ENCODE data around the gene EIF4G3. TPM values are rescaled to one million over a fixed set of nuclear protein-coding genes. Genes with fewer than 3 reads are reported as not detected.
A peak's percentile ranks its signal among the peaks of the same experiment; 100 is the strongest.
"Not testable (repeated sequence)": the region's sequence is repeated elsewhere in the genome, so short reads cannot be mapped to it uniquely, and the experiment has no call there.

Gene EIF4G3
- total RNA-seq, 2 experiments from 2014 or later = 44.6 to 48.0 TPM

DNA sequence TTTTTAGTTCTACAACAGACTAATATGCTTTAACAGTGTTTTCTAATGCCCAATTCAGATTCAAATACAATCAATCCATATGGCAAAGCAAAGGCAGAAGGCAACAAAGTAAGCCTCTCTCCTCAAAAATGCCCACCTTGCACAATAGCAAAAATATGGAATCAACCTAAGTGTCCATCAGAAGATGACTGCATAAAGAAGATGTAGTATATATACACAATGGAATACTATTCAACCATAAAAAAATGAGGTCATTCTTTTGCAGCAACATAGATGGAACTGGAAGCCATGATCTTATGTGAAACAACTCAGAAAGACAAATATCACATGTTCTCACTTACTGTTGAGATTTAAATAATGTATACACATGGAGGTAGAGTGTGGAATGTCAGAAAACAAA is 80.7 kb downstream of the EIF4G3 start:
- Mint-ChIP-seq H3K27ac (no peak overlapping the region), H3K36me3 (ENCODE audit: low read depth) (peaks cover 29% of the 10 kb centered on the region), H3K9me3 (peaks cover 8% of the 10 kb centered on the region), H3K4me3 (no peak overlapping the region), H3K27me3 (ENCODE audit: low read depth) (no peaks in the 10 kb centered on the region), H3K4me1 (ENCODE audit: low read depth) (peaks cover 10% of the 10 kb centered on the region)
- no peak for DNase-seq
- CTCF ChIA-PET = interaction anchor here (1.4 kb wide), 1 partner anchor 399 kb away, joined by 3 read pairs; no protein-coding TSS in a partner anchor
- intact Hi-C loops (cut with micrococcal nuclease) = no loop called here

DNA sequence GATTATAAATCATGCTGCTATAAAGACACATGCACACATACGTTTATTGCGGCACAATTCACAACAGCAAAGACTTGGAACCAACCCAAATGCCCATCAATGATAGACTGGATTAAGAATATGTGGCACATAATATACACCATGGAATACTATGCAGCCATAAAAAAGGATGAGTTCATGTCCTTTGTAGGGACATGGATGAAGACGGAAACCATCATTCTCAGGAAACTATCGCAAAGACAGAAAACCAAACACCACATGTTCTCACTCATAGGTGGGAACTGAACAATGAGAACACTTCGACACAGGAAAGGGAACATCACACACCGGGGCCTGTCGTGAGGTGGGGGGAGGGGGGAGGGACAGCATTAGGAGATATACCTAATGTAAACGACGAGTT is 82.4 kb downstream of the EIF4G3 start:
- intact Hi-C loops (cut with micrococcal nuclease); H3K27ac Mint-ChIP-seq; H3K4me3 Mint-ChIP-seq; H3K9me3 Mint-ChIP-seq; CTCF ChIA-PET; DNase-seq; H3K27me3 Mint-ChIP-seq (ENCODE audit: low read depth): not testable (repeated sequence)
- Mint-ChIP-seq H3K36me3 (ENCODE audit: low read depth) (peaks cover 27% of the 10 kb centered on the region), H3K4me1 (ENCODE audit: low read depth) (peaks cover 12% of the 10 kb centered on the region)

DNA sequence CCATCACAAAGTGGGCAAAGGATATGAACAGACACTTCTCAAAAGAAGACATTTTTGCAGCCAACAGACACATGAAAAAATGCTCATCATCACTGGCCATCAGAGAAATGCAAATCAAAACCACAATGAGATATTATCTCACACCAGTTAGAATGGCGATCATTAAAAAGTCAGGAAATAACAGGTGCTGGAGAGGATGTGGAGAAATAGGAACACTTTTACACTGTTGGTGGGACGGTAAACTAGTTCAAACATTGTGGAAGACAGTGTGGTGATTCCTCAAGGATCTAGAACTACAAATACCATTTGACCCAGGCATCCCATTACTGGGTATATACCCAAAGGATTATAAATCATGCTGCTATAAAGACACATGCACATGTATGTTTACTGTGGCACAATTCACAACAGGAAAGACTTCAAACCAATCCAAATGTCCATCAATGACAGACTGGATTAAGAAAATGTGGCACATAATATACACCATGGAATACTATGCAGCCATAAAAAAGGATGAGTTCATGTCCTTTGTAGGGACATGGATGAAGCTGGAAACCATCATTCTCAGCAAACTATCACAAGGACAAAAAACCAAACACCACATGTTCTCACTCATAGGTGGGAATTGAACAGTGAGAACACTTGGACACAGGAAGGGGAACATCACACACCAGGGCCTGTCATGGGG is 83.3 kb downstream of the EIF4G3 start:
- H3K27me3 Mint-ChIP-seq (ENCODE audit: low read depth); H3K9me3 Mint-ChIP-seq; CTCF ChIA-PET; H3K4me1 Mint-ChIP-seq (ENCODE audit: low read depth); DNase-seq; intact Hi-C loops (cut with micrococcal nuclease); H3K4me3 Mint-ChIP-seq; H3K27ac Mint-ChIP-seq: not testable (repeated sequence)
- H3K36me3 Mint-ChIP-seq (ENCODE audit: low read depth) = peaks cover 26% of the 10 kb centered on the region

DNA sequence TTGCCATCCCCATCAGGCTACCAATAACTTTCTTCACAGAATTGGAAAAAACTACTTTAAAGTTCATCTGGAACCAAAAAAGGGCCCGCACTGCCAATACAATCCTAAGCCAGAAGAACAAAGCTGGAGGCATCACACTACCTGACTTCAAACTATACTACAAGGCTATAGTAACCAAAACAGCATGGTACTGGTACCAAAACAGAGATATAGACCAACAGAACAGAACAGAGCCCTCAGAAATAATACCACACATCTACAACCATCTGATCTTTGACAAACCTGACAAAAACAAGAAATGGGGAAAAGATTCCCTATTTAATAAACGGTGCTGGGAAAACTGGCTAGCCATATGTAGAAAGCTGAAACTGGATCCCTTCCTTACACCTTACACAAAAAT is 84.2 kb downstream of the EIF4G3 start:
- H3K4me3 Mint-ChIP-seq; H3K27ac Mint-ChIP-seq; intact Hi-C loops (cut with micrococcal nuclease); H3K27me3 Mint-ChIP-seq (ENCODE audit: low read depth); DNase-seq; CTCF ChIA-PET; H3K4me1 Mint-ChIP-seq (ENCODE audit: low read depth); H3K9me3 Mint-ChIP-seq: not testable (repeated sequence)
- peaks cover 26% of the 10 kb centered on the region for H3K36me3 Mint-ChIP-seq (ENCODE audit: low read depth)

DNA sequence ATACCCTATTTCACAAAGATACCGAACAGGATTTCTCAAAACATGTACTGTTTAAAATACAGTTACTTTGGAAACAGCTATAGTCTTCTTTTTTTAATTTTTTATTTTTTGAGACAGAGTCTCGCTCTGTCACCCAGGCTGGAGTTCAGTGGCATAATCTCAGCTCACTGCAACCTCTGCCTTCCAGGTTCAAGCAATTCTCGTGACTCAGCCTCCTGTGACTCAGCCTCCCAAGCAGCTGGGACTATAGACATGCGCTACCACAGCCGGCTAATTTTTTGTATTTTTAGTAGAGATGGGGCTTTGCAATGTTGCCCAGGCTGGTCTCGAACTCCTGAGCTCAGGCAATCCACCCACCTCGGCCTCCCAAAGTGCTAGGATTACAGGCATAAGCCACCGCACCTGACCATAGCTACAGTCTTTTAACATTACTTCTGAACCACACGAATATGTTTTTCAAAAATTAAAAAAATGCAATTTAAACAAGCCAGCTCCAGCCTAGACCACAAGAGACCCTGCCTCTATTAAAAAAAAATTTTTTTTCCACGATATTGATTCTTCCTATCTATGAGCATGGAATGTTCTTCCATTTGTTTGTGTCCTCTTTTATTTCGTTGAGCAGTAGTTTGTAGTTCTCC is 85.5 kb downstream of the EIF4G3 start:
- peaks cover 32% of the 10 kb centered on the region for H3K36me3 Mint-ChIP-seq (ENCODE audit: low read depth)
- H3K4me3 Mint-ChIP-seq; H3K27ac Mint-ChIP-seq; H3K27me3 Mint-ChIP-seq (ENCODE audit: low read depth); intact Hi-C loops (cut with micrococcal nuclease); H3K9me3 Mint-ChIP-seq; H3K4me1 Mint-ChIP-seq (ENCODE audit: low read depth): not testable (repeated sequence)
- DNase-seq = peak; percentile 17
- CTCF ChIA-PET = interaction anchor here (0.6 kb wide), 1 partner anchor 51 kb away, joined by 4 read pairs; no protein-coding TSS in a partner anchor

DNA sequence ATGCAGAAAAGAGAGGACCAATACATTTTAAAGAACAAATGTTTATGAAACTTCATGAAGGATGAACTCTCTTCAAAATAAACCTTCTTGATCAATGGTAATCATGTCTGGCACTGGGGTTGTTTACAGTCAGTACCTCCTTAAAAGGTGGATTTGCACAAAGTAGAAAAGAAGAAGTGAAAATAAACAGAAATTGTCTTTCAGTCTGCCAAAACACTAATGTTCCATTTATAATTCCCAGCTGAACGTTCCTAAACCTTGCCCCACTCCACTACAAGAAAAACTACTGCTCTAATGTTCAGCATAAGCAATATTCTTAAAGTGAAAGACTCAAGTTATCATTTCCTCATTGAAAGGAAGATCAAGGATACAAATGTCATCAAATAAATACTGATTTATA is 86.2 kb downstream of the EIF4G3 start:
- H3K27me3 Mint-ChIP-seq (ENCODE audit: low read depth) = no peaks in the 10 kb centered on the region
- no peak overlapping the region for H3K27ac Mint-ChIP-seq
- H3K36me3 Mint-ChIP-seq (ENCODE audit: low read depth) = peaks cover 32% of the 10 kb centered on the region
- intact Hi-C loops (cut with micrococcal nuclease) = no loop called here
- H3K4me3 Mint-ChIP-seq = no peak overlapping the region
- CTCF ChIA-PET = no interaction called here
- H3K4me1 Mint-ChIP-seq (ENCODE audit: low read depth) = peaks cover 6% of the 10 kb centered on the region
- no peak for DNase-seq
- peaks cover 8% of the 10 kb centered on the region for H3K9me3 Mint-ChIP-seq

DNA sequence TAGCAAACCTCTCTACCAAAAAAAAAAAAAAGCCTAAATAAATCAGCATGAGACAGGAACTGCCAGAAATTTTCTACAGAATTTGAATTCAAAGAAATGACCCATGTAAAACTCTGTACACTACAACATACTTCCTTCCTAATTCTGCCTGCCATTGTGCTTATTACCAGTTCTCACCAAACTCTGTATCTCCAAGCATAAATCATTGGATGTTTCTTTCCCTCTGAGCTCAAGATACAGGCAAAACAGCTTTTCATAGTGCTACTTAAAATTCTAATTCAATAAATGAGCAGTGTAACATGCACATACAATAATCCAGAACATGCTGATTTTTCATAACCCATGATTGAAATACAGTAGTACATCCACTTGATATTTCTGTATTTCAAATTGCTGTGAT is 87.0 kb downstream of the EIF4G3 start:
- peaks cover 31% of the 10 kb centered on the region for H3K36me3 Mint-ChIP-seq (ENCODE audit: low read depth)
- no peaks in the 10 kb centered on the region for H3K27me3 Mint-ChIP-seq (ENCODE audit: low read depth)
- no peak overlapping the region for H3K27ac Mint-ChIP-seq
- H3K4me3 Mint-ChIP-seq = no peak overlapping the region
- intact Hi-C loops (cut with micrococcal nuclease) = no loop called here
- DNase-seq = no peak
- peaks cover 6% of the 10 kb centered on the region for H3K4me1 Mint-ChIP-seq (ENCODE audit: low read depth)
- peaks cover 8% of the 10 kb centered on the region for H3K9me3 Mint-ChIP-seq
- CTCF ChIA-PET = no interaction called here

DNA sequence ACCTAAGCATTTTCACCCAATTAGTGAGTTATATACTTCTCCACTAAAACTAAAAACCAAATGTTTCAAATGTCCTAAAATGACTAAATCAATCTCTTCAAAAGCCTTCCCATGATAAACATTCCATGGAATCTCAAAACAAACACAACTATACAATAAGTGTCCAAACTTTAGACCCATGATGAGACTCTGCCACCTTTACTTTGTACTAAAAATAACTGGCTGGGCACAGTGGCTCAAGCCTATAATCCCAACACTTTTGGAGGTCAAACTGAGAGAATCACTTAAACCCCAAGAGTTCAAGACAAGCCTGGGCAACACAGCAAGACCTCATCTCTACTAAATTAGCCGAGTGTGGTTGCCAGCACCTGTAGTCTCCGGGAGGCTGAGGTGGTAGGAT is 87.4 kb downstream of the EIF4G3 start:
- intact Hi-C loops (cut with micrococcal nuclease) = no loop called here
- no peak overlapping the region for H3K4me3 Mint-ChIP-seq
- no peaks in the 10 kb centered on the region for H3K27me3 Mint-ChIP-seq (ENCODE audit: low read depth)
- peaks cover 28% of the 10 kb centered on the region for H3K36me3 Mint-ChIP-seq (ENCODE audit: low read depth)
- CTCF ChIA-PET = no interaction called here
- H3K9me3 Mint-ChIP-seq = peaks cover 6% of the 10 kb centered on the region
- DNase-seq = no peak
- H3K4me1 Mint-ChIP-seq (ENCODE audit: low read depth) = peaks cover 10% of the 10 kb centered on the region
- no peak overlapping the region for H3K27ac Mint-ChIP-seq

DNA sequence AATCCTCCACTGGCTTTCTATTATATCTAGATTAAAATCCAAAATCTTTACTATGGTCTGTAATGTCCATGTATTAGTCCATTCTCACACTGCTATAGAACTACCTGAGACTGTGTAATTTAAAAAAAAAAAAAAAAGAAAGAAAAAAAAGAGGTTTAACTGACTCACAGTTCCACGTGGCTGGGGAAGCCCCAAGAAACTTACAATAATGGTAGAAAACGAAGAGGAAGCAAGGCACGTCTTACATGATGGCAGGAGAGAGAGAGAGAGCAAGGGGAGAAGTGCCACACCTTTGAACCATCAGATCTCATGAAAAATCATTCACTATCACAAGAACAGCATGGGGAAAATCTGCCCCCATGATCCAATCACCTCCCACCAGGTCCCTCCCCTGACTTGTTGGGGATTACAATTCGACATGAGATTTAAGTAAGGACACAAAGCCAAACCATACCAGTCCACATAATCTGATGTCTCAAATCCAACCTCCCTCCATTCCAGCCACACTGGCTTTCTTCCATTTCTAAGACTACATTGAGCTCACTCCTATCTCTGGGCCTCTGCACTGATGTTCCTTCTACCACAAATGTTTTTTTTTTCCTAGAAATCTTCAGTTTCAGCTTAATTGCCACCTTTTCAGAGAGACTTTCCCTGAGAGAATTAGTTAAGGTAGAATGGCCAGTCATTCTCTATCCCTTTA is 92.4 kb downstream of the EIF4G3 start:
- Mint-ChIP-seq H3K4me1 (ENCODE audit: low read depth) (peaks cover 8% of the 10 kb centered on the region), H3K27ac (no peak overlapping the region), H3K27me3 (ENCODE audit: low read depth) (no peaks in the 10 kb centered on the region), H3K36me3 (ENCODE audit: low read depth) (peaks cover 26% of the 10 kb centered on the region), H3K9me3 (no peaks in the 10 kb centered on the region), H3K4me3 (no peak overlapping the region)
- intact Hi-C loops (cut with micrococcal nuclease) = no loop called here
- peak; percentile 7 for DNase-seq
- CTCF ChIA-PET = no interaction called here

DNA sequence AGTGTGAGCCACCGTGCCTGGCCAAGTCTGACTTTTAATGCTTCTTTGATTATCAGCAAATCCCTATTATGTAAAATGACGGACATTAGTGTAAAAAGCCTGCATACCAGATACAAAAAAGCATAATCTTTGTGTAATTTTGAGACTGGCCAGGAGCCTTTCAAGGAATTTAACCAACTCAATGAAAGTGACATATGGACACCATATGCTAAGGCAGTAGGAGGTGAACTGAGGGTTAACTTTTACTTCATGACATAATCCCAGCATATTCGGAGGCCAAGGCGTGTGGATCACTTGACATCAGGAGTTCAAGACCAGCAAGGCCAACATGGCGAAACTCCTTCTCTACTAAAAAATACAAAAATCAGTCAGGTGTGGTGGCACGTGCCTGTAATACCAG is 94.6 kb downstream of the EIF4G3 start:
- DNase-seq = no peak
- Mint-ChIP-seq H3K27ac (no peak overlapping the region), H3K4me1 (ENCODE audit: low read depth) (peaks cover 8% of the 10 kb centered on the region), H3K4me3 (no peak overlapping the region), H3K27me3 (ENCODE audit: low read depth) (no peaks in the 10 kb centered on the region), H3K9me3 (no peaks in the 10 kb centered on the region), H3K36me3 (ENCODE audit: low read depth) (peaks cover 22% of the 10 kb centered on the region)
- intact Hi-C loops (cut with micrococcal nuclease) = no loop called here
- CTCF ChIA-PET = no interaction called here

DNA sequence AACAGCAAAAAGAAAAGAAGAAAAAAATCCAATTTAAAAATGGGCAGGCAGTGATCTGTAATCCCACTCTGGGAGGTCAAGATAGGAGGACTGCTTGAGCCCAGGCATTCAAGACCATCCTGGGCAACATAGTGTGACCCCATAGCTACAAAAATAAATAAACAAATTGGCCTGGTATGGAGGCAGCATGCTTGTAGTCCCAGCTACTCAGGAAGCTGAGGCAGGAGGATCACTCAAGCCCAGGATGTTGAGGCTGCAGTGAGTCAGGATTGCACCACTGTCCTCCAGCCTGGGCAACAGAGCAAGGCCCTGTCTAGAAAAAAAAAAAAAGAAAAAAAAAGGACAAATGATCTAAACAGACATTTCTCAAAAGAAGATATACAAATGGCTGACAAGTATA is 99.6 kb downstream of the EIF4G3 start:
- H3K4me1 Mint-ChIP-seq (ENCODE audit: low read depth) = peaks cover 4% of the 10 kb centered on the region
- DNase-seq = no peak
- no peak overlapping the region for H3K27ac Mint-ChIP-seq
- intact Hi-C loops (cut with micrococcal nuclease) = no loop called here
- no peaks in the 10 kb centered on the region for H3K27me3 Mint-ChIP-seq (ENCODE audit: low read depth)
- H3K36me3 Mint-ChIP-seq (ENCODE audit: low read depth) = peaks cover 14% of the 10 kb centered on the region
- no peak overlapping the region for H3K4me3 Mint-ChIP-seq
- CTCF ChIA-PET = no interaction called here
- no peaks in the 10 kb centered on the region for H3K9me3 Mint-ChIP-seq

DNA sequence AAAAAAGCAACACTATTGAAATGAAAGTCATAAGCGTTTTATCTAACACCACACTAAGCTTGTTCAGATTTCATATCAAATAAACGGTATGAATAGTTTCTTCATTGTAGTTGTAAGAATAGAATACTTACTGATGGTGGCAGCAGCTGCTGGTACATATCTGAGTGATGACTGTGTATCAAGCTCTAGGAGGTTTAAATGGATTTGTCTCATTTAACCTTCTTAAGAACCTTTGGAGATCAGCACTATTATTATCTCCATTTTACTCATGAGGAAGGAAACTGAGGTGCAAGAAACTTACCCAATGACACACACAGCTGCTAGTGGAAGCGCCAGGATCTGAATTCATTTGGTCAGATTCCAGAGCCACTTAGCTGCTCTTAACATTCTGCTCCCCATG is 104.0 kb downstream of the EIF4G3 start:
- Mint-ChIP-seq H3K27ac (no peak overlapping the region), H3K9me3 (no peaks in the 10 kb centered on the region), H3K4me3 (no peak overlapping the region), H3K27me3 (ENCODE audit: low read depth) (no peaks in the 10 kb centered on the region), H3K36me3 (ENCODE audit: low read depth) (peaks cover 10% of the 10 kb centered on the region), H3K4me1 (ENCODE audit: low read depth) (peaks cover 4% of the 10 kb centered on the region)
- DNase-seq = no peak
- intact Hi-C loops (cut with micrococcal nuclease) = no loop called here
- CTCF ChIA-PET = interaction anchor here (1.1 to 1.4 kb wide), 2 partner anchors 122 to 296 kb away, joined by 3 to 4 read pairs; no protein-coding TSS in a partner anchor

DNA sequence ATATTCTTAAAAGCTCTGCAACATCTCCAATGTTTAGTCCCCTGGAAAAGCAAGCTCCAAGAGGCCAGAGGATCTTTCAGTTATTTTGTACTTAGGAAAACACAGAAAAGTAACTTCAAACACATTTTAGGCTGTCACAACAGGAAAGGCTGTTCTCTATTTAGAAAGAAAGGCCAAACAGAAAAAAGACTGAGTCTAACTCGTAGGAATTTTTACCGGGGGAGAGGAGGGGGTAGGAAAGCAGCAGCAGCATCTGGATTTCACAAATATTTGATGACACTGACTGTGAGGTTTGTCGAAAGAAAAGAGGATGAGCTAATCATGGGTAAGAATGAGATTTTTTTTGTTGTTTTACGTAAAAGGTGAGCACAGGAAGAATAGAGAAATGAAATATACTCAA is 107.1 kb downstream of the EIF4G3 start:
- CTCF ChIA-PET = no interaction called here
- no peak for DNase-seq
- no peak overlapping the region for H3K4me3 Mint-ChIP-seq
- H3K4me1 Mint-ChIP-seq (ENCODE audit: low read depth) = no peaks in the 10 kb centered on the region
- H3K36me3 Mint-ChIP-seq (ENCODE audit: low read depth) = peaks cover 2% of the 10 kb centered on the region
- H3K27ac Mint-ChIP-seq = no peak overlapping the region
- intact Hi-C loops (cut with micrococcal nuclease) = no loop called here
- no peaks in the 10 kb centered on the region for H3K9me3 Mint-ChIP-seq
- H3K27me3 Mint-ChIP-seq (ENCODE audit: low read depth) = no peaks in the 10 kb centered on the region

Data from activated naive CD4-positive, alpha-beta T cell treated with anti-CD3 and anti-CD28 coated beads for 36 hours (primary cell).